H1 (cell line): ENCODE data around the gene RHBDL2. TPM values are rescaled to one million over a fixed set of nuclear protein-coding genes. Genes with fewer than 3 reads are reported as not detected.

Experiments used
- BCL11A ChIP-seq, 2 experiments: IDR thresholded peaks; one replicate each; pipeline ENCODE4 v1.6.1; 2011; ENCODE audit warnings: low read depth in 2 of 2, low read length in 2 of 2, mild to moderate bottlenecking in 2 of 2
- E2F6 ChIP-seq: IDR thresholded peaks from 2 replicates; pipeline ENCODE4 v1.6.1; 2012; ENCODE audit warnings: inconsistent platforms
- NRF1 ChIP-seq: IDR thresholded peaks from 2 replicates; pipeline ENCODE4 v1.6.1; 2011; ENCODE audit warnings: mild to moderate bottlenecking, low read depth, low read length, improper control_type of control experiment
- polyA plus RNA-seq, 7 experiments: library from polyadenylated mRNA; depleted of rRNA in 3 of 7; stranded (reverse) in 5 of 7; unstranded in 2 of 7; fragments of >200 nt in 5 of 7; fragments of 200-250 nt in 2 of 7; gene quantifications; 1 replicate in 5 of 7; 2 replicates in 1 of 7; 4 replicates in 1 of 7; pipeline versions ENCODE4 v1.2.1 to v1.2.3, GENCODE V29; 2011 to 2013; ENCODE audit warnings: missing spikeins in 2 of 7, mixed read lengths in 2 of 7
- total RNA-seq: library from RNA; stranded (reverse); fragmentation: NEBNext Ultra II Directional; extraction: Animal tissue kit (Norgen Biotek cat#: 25700); gene quantifications from 2 replicates; pipeline ENCODE4 v1.2.1, GENCODE V29; 2021

Gene RHBDL2
- total and polyA plus RNA-seq, 2 of the 8 experiments (the other 6 are each of a cell fraction or from before 2014, with no cell fraction given) = 0.42 to 0.84 TPM

DNA sequence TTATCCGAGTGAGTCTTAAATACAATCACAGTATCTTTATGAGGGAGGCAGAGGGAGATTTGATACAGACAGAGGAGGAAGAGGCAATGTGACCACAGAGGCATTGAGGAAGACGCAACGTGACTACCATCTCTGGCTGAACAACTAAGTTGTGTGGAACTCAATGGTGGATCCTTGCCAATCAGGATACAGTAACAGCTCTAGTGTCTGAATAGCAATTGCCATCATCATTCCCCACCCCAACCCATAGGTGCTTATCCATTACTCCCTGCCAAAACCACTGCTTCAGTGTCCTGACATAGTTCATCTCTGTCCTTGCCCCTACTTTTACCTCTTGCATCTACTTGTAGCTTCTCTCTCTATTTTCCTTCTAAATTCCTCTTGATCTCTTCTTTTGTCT lies 20.5 kb upstream of the RHBDL2 start (continued):
- TF ChIP-seq BCL11A (IDR thresholded peaks at IDR 0.05; ENCODE audit: low read depth in 2 of 2, low read length in 2 of 2) = no peak
- TF ChIP-seq NRF1 = no peak
- TF ChIP-seq E2F6 = no peak
